OCI-LY1 (cell line): ENCODE data around the gene USO1.

Experiments
- EZH2 ChIP-seq: fragments of 200-600 bp; sonication (generic), shearing (Covaris generic); IDR thresholded peaks from 2 replicates; pipeline ENCODE4 v1.8.0; 2017; ENCODE audit warnings: borderline replicate concordance, mixed run types, mild to moderate bottlenecking, antibody characterized with exemption, low read length, moderate library complexity, mixed read lengths
- TF ChIP-seq, protein P1 (sequence below): fragments of 200-600 bp; sonication (generic), shearing (Covaris generic); IDR thresholded peaks from 2 replicates; pipeline ENCODE4 v1.5.1; 2017; ENCODE audit warnings: mild to moderate bottlenecking, antibody characterized with exemption, low read length, moderate library complexity, mixed read lengths

DNA sequence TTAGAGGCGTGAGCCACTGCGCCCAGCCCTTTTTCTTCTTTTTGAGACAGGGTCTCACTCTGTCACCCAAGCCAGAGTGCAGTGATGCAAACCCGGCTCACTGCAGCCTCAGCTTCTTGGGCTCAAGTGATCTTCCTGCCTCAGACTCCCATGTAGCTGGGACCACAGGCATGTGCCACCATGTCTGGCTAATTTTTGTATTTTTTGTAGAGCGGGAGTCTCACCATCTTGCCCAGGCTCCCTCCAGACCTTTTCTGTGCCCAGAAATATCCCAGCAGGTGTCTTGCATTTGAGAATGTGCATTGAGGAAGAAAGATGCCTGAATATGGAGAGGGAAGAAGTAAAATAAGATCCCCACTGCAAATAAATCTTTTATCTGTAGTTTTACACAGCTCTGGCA, 119.2 kb downstream of the USO1 start:
- TF ChIP-seq EZH2, result no peak
- TF ChIP-seq, protein P1, sequence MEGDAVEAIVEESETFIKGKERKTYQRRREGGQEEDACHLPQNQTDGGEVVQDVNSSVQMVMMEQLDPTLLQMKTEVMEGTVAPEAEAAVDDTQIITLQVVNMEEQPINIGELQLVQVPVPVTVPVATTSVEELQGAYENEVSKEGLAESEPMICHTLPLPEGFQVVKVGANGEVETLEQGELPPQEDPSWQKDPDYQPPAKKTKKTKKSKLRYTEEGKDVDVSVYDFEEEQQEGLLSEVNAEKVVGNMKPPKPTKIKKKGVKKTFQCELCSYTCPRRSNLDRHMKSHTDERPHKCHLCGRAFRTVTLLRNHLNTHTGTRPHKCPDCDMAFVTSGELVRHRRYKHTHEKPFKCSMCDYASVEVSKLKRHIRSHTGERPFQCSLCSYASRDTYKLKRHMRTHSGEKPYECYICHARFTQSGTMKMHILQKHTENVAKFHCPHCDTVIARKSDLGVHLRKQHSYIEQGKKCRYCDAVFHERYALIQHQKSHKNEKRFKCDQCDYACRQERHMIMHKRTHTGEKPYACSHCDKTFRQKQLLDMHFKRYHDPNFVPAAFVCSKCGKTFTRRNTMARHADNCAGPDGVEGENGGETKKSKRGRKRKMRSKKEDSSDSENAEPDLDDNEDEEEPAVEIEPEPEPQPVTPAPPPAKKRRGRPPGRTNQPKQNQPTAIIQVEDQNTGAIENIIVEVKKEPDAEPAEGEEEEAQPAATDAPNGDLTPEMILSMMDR, result no peak
